IMR-90 (cell line): ENCODE data around the gene KDM6B. TPM values are rescaled to one million over a fixed set of nuclear protein-coding genes. Genes with fewer than 3 reads are reported as not detected.

ENCODE experiments used
- ATAC-seq: fragments of 200-7000 bp; cut with Tn5 transposase; 2 replicates; pipeline ENCODE4 v1.9.1; 2020; ENCODE audit warnings: low read depth, mild to moderate bottlenecking, moderate library complexity
- Bru-seq: library from RNA; stranded (reverse); fragments of 400-500 nt; gene quantifications from one replicate; lab custom pipeline; 2021; lab: Mats Ljungman, UMichigan
- BruChase-seq, 2 experiments: library from RNA; stranded (reverse); fragments of 400-500 nt; gene quantifications; one replicate each; lab custom pipeline; 2021; lab: Mats Ljungman, UMichigan
- BruUV-seq: library from RNA; stranded (reverse); fragments of 400-500 nt; replicated peaks from 2 replicates; lab custom pipeline; 2021; lab: Mats Ljungman, UMichigan
- CTCF ChIA-PET: fragments of 300-600 bp; formaldehyde crosslinking; extraction: SDS; loops from one replicate; lab custom pipeline; 2021; ENCODE audit warnings: antibody characterized with exemption; lab: Yijun Ruan, JAX
- POLR2A ChIA-PET: fragments of 300-600 bp; sonication (Branson Sonifier 250); formaldehyde crosslinking; loops from one replicate; lab custom pipeline; 2022; ENCODE audit warnings: antibody characterized with exemption; ENCODE audit not compliant: unreplicated experiment; lab: Charles Lee
- DNase-seq: peaks from one replicate; pipeline ENCODE4 v3.0.0; 2013
- H2AFZ ChIP-seq: replicated peaks from 2 replicates; pipeline ENCODE3; 2013; ENCODE audit warnings: low read length, mild to moderate bottlenecking; ENCODE audit not compliant: poor library complexity
- H2AK5ac ChIP-seq: 2 replicates; pipeline ENCODE4 v1.6.1; 2013; ENCODE audit warnings: low read depth, low read length, inconsistent platforms
- H2AK9ac ChIP-seq: replicated peaks from 2 replicates; pipeline ENCODE3; 2013; ENCODE audit warnings: mild to moderate bottlenecking, low read depth, low read length, moderate library complexity; ENCODE audit not compliant: poor library complexity
- H2BK120ac ChIP-seq: 2 replicates; pipeline ENCODE4 v1.6.1; 2013; ENCODE audit warnings: low read depth, low read length, inconsistent platforms
- H2BK15ac ChIP-seq: 3 replicates; pipeline ENCODE4 v1.6.1; 2013; ENCODE audit warnings: low read depth, low read length, inconsistent platforms
- H2BK20ac ChIP-seq: 2 replicates; pipeline ENCODE4 v1.6.1; 2013; ENCODE audit warnings: low read depth, mild to moderate bottlenecking, inconsistent platforms, low read length, moderate library complexity
- H2BK5ac ChIP-seq: 2 replicates; pipeline ENCODE4 v1.6.1; 2013; ENCODE audit warnings: mild to moderate bottlenecking, low read depth, low read length, inconsistent platforms; ENCODE audit not compliant: poor library complexity, severe bottlenecking
- H3K14ac ChIP-seq: replicated peaks from 2 replicates; pipeline ENCODE4 v1.6.1; 2013; ENCODE audit warnings: low read depth, low read length, inconsistent platforms
- H3K18ac ChIP-seq: 2 replicates; pipeline ENCODE4 v1.6.1; 2013; ENCODE audit warnings: low read depth, low read length, control low read depth
- H3K23ac ChIP-seq: 2 replicates; pipeline ENCODE4 v1.6.1; 2013; ENCODE audit warnings: low read depth, low read length, inconsistent platforms
- H3K27ac ChIP-seq: 2 replicates; pipeline ENCODE4 v1.5.1; 2013; ENCODE audit warnings: mild to moderate bottlenecking, control low read depth, low read length; ENCODE audit not compliant: insufficient read depth
- H3K27me3 ChIP-seq: 2 replicates; pipeline ENCODE4 v1.6.1; 2013; ENCODE audit warnings: low read length; ENCODE audit not compliant: control insufficient read depth, insufficient read depth
- H3K36me3 ChIP-seq: 2 replicates; pipeline ENCODE4 v1.6.1; 2013; ENCODE audit warnings: low read length, mixed read lengths; ENCODE audit not compliant: control insufficient read depth, insufficient read depth
- H3K4ac ChIP-seq: 2 replicates; pipeline ENCODE4 v1.6.1; 2013; ENCODE audit warnings: low read depth, low read length, inconsistent platforms
- H3K4me1 ChIP-seq: 2 replicates; pipeline ENCODE4 v1.6.1; 2013; ENCODE audit warnings: low read length, mixed read lengths; ENCODE audit not compliant: control insufficient read depth, insufficient read depth
- H3K4me2 ChIP-seq: 2 replicates; pipeline ENCODE4 v1.6.1; 2013; ENCODE audit warnings: low read depth, mild to moderate bottlenecking, control low read depth, low read length, moderate library complexity
- H3K4me3 ChIP-seq: 2 replicates; pipeline ENCODE4 v1.5.1; 2013; ENCODE audit warnings: low read depth, mild to moderate bottlenecking, control low read depth, low read length, moderate library complexity; ENCODE audit not compliant: insufficient read depth
- H3K56ac ChIP-seq: 2 replicates; pipeline ENCODE4 v1.6.1; 2013; ENCODE audit warnings: low read length, inconsistent platforms; ENCODE audit not compliant: insufficient read depth; ENCODE audit errors: extremely low read depth
- H3K79me1 ChIP-seq, 2 experiments: 2 replicates each; pipeline ENCODE4 v1.6.1; 2013; ENCODE audit warnings: low read length in 2 of 2, inconsistent platforms in 1 of 2, low read depth in 1 of 2
- H3K9ac ChIP-seq: 2 replicates; pipeline ENCODE4 v1.6.1; 2013; ENCODE audit warnings: low read depth, low read length, control low read depth
- H3K9me1 ChIP-seq: 2 replicates; pipeline ENCODE4 v1.6.1; 2013; ENCODE audit warnings: low read length, inconsistent platforms; ENCODE audit not compliant: insufficient read depth
- H3K9me3 ChIP-seq: 2 replicates; pipeline ENCODE4 v1.6.1; 2013; ENCODE audit warnings: low read length; ENCODE audit not compliant: control insufficient read depth, insufficient read depth
- H4K20me1 ChIP-seq: 2 replicates; pipeline ENCODE4 v1.6.1; 2013; ENCODE audit warnings: low read length, inconsistent platforms; ENCODE audit not compliant: insufficient read depth
- H4K5ac ChIP-seq: 2 replicates; pipeline ENCODE4 v1.6.1; 2013; ENCODE audit warnings: mild to moderate bottlenecking, low read depth, low read length, control low read depth
- H4K8ac ChIP-seq, 2 experiments: 2 replicates each; pipeline ENCODE4 v1.6.1; 2013; ENCODE audit warnings: low read depth in 2 of 2, low read length in 2 of 2, control low read depth in 1 of 2, inconsistent platforms in 1 of 2
- H4K91ac ChIP-seq: 2 replicates; pipeline ENCODE4 v1.6.1; 2013; ENCODE audit warnings: low read depth, low read length, inconsistent platforms; ENCODE audit not compliant: insufficient read depth
- CEBPB ChIP-seq: IDR thresholded peaks from 2 replicates; pipeline ENCODE4 v1.6.1; 2012; ENCODE audit warnings: low read depth, low read length, improper control_type of control experiment
- CHD1 ChIP-seq: IDR thresholded peaks from 2 replicates; pipeline ENCODE4 v1.6.1; 2012; ENCODE audit warnings: low read depth, low read length, improper control_type of control experiment
- FOS ChIP-seq: fragments of 150-350 bp; IDR thresholded peaks from 2 replicates; pipeline ENCODE4 v1.6.1; 2016; ENCODE audit warnings: low read depth, low read length
- MAFK ChIP-seq: IDR thresholded peaks from 2 replicates; pipeline ENCODE4 v1.6.1; 2012; ENCODE audit warnings: low read depth, low read length, improper control_type of control experiment
- MAZ ChIP-seq: IDR thresholded peaks from 2 replicates; pipeline ENCODE4 v1.6.1; 2012; ENCODE audit warnings: low read depth, mild to moderate bottlenecking, low read length, improper control_type of control experiment, moderate library complexity, borderline replicate concordance
- POLR2A ChIP-seq: IDR thresholded peaks from 2 replicates; pipeline ENCODE4 v1.6.1; 2012; ENCODE audit warnings: mild to moderate bottlenecking, low read depth, low read length
- RCOR1 ChIP-seq: IDR thresholded peaks from 2 replicates; pipeline ENCODE4 v1.6.1; 2012; ENCODE audit warnings: mild to moderate bottlenecking, low read length, improper control_type of control experiment; ENCODE audit not compliant: insufficient replicate concordance
- WGBS, 2 experiments: methylation state at CpG; one replicate each; pipeline versions ENCODE4 v1.1.5 to v1.1.7; 2013; ENCODE audit warnings: missing lambda C conversion rate in 2 of 2; ENCODE audit not compliant: insufficient read length in 1 of 2; ENCODE audit errors: extremely low coverage in 2 of 2; 5-methylcytosine and 5-hydroxymethylcytosine counted together
- dilution Hi-C: fragments of 300-500 bp; cut with HindIII; formaldehyde crosslinking; loops from one replicate; pipeline ENCODE4 v1.14.3; 2018; ENCODE audit warnings: low sequenced_read_pairs; ENCODE audit not compliant: unreplicated experiment
- in situ Hi-C: fragments of 300-500 bp; cut with MboI; formaldehyde crosslinking; loops from 3 replicates; pipeline ENCODE4 v1.14.3; 2019; ENCODE audit warnings: low sequenced_read_pairs, inconsistent platforms, mixed read lengths
- intact Hi-C: fragments of 100-400 bp; cut with micrococcal nuclease; formaldehyde crosslinking; loops from 2 replicates; pipeline ENCODE4 v1.10.0; 2022
- long read RNA-seq: library from polyadenylated mRNA; unstranded; transcript quantifications from one replicate; pipeline ENCODE4 v2.0.0, GENCODE V29; 2021; ENCODE audit not compliant: unreplicated experiment
- polyA plus RNA-seq, 3 experiments: library from polyadenylated mRNA; depleted of rRNA; stranded (reverse); fragments of >200 nt; gene quantifications; 2 replicates each; pipeline ENCODE4 v1.2.3, GENCODE V29; 2012; ENCODE audit warnings: low replicate concordance in 1 of 3
- total RNA-seq: library from RNA; depleted of rRNA; stranded (reverse); fragments of >200 nt; gene quantifications from 2 replicates; pipeline ENCODE4 v1.2.3, GENCODE V29; 2012; rRNA removed
- TF ChIP-seq, protein P1 (sequence below): fragments of 150-350 bp; IDR thresholded peaks from 2 replicates; pipeline ENCODE4 v1.6.1; 2017; ENCODE audit warnings: mild to moderate bottlenecking, antibody characterized with exemption, low read length, low read depth

KDM6B gene, protein sequence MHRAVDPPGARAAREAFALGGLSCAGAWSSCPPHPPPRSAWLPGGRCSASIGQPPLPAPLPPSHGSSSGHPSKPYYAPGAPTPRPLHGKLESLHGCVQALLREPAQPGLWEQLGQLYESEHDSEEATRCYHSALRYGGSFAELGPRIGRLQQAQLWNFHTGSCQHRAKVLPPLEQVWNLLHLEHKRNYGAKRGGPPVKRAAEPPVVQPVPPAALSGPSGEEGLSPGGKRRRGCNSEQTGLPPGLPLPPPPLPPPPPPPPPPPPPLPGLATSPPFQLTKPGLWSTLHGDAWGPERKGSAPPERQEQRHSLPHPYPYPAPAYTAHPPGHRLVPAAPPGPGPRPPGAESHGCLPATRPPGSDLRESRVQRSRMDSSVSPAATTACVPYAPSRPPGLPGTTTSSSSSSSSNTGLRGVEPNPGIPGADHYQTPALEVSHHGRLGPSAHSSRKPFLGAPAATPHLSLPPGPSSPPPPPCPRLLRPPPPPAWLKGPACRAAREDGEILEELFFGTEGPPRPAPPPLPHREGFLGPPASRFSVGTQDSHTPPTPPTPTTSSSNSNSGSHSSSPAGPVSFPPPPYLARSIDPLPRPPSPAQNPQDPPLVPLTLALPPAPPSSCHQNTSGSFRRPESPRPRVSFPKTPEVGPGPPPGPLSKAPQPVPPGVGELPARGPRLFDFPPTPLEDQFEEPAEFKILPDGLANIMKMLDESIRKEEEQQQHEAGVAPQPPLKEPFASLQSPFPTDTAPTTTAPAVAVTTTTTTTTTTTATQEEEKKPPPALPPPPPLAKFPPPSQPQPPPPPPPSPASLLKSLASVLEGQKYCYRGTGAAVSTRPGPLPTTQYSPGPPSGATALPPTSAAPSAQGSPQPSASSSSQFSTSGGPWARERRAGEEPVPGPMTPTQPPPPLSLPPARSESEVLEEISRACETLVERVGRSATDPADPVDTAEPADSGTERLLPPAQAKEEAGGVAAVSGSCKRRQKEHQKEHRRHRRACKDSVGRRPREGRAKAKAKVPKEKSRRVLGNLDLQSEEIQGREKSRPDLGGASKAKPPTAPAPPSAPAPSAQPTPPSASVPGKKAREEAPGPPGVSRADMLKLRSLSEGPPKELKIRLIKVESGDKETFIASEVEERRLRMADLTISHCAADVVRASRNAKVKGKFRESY (N-terminal part only)
- 0.72 and 1.1 TPM in 2 replicates for total RNA-seq
- polyA plus RNA-seq (2012; rRNA removed) = 3.5 and 4.5 TPM in 2 replicates
- polyA plus RNA-seq (2012; cell fraction: cytosol; rRNA removed) = 2.7 and 3.6 TPM in 2 replicates
- 18.3 and 20.0 TPM in 2 replicates for polyA plus RNA-seq (2012; cell fraction: nucleus; rRNA removed; ENCODE audit: low replicate concordance)
- percentile 79 among the genes with signal in this experiment for Bru-seq, nascent RNA
- BruChase-seq, experiment 1, labeled RNA remaining after a 6-hour chase = percentile 84 among the genes with signal in this experiment
- BruChase-seq, experiment 2, labeled RNA remaining after a 2-hour chase = percentile 87 among the genes with signal in this experiment
- long read RNA-seq, partial matches to known transcripts = 5 of 7 reads
- long read RNA-seq, other reads (novel, unspliced or antisense) = 2 of 7 reads

DNA sequence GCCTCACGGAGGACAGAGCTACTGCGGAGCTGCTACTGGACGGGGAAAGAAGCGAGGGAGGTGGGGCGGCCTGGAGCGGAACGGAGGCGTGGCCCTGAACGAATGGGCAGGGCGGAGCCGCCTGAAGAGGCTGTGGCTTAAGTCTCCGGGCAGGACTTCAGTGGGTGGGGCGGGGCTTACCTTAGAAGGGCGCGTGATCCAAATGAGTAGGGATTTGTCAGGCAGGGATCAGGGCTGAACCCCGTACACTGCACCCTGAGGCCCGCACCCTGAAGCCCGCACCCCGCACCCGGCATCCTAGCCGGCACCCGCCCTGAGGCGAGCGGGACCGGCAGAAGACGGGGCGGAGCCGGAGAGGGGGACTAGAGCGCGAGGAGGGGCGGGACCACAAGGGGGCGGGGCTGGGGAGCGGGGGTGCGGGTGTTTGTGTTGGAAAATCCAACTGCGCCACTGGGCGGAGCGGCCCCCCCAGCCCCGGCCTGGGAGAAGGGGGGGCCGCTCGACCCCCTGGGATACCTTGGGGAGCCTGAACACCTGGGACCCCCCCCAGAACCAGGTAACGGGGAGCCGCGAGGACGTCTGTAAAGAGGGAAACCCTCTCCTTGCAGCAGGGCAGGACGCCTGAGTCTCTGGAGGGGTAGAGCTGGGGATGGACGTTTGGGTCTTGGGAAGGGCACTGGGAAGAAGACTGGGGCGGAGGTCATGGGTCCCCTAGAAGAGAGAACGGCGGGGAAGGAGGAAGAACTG is at the start of gene KDM6B:
Gene KDM6B (plus strand): TSS at position 423 of the 747 bp plus-strand sequence. CDS start 11,338 bp downstream, outside the sequence.
- intact Hi-C loops = no loop called here
- no peak for TF ChIP-seq FOS
- no peak for TF ChIP-seq MAFK
- TF ChIP-seq MAZ = peak; percentile 20
- TF ChIP-seq CEBPB = no peak
- TF ChIP-seq RCOR1 = no peak
- TF ChIP-seq, protein P1, sequence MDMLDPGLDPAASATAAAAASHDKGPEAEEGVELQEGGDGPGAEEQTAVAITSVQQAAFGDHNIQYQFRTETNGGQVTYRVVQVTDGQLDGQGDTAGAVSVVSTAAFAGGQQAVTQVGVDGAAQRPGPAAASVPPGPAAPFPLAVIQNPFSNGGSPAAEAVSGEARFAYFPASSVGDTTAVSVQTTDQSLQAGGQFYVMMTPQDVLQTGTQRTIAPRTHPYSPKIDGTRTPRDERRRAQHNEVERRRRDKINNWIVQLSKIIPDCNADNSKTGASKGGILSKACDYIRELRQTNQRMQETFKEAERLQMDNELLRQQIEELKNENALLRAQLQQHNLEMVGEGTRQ = peak; percentile 50
- TF ChIP-seq POLR2A = no peak
- no peak for TF ChIP-seq CHD1
- CTCF ChIA-PET = interaction anchor here (0.7 to 1.6 kb wide), 3 partner anchors 9 to 26 kb away, joined by 3 read pairs; partner anchors contain the start of gene NAA38
- Histone ChIP-seq H3K9me3 (no peaks in the 10 kb centered on the region), H4K5ac (no peak within 1 kb of the TSS; the same call in 1 of the 2 replicates), H2AK5ac (peak within 1 kb of the TSS; percentile 81), H3K14ac (no peak within 1 kb of the TSS; the same call in none of the 2 replicates), H2AFZ (peak within 1 kb of the TSS; percentile 98), H3K4ac (peak within 1 kb of the TSS; percentile 64; the same call in 1 of the 2 replicates), H3K36me3 (no peaks in the 10 kb centered on the region), H2BK20ac (no peak within 1 kb of the TSS), H3K4me2 (peak within 1 kb of the TSS; percentile 91), H2BK5ac (peak within 1 kb of the TSS; percentile 81), H3K18ac (no peak within 1 kb of the TSS), H3K27ac (peak within 1 kb of the TSS; percentile 73), H2BK120ac (no peak within 1 kb of the TSS), H4K8ac (peak within 1 kb of the TSS; percentile 33 to 77; a peak in 2 of 4 replicates), H2AK9ac (peak within 1 kb of the TSS; percentile 91), H3K9ac (peak within 1 kb of the TSS; percentile 53), H3K79me1 (peaks cover 0 to 29% of the 10 kb centered on the region in 2 experiments; a peak in 2 of 4 replicates), H2BK15ac (no peak within 1 kb of the TSS), H3K4me1 (peaks cover 9% of the 10 kb centered on the region), H4K20me1 (peaks cover 11% of the 10 kb centered on the region), H3K56ac (0 out of 2 replicates have a peak within 1 kb of the TSS, but pooled peaks have one; percentile 13), H3K27me3 (peaks cover 6% of the 10 kb centered on the region), H3K23ac (peak within 1 kb of the TSS; percentile 23; the same call in 1 of the 2 replicates), H3K4me3 (peak within 1 kb of the TSS; percentile 58), H4K91ac (peak within 1 kb of the TSS; percentile 62; the same call in 1 of the 2 replicates), H3K9me1 (peaks cover 4% of the 10 kb centered on the region; the same call in 1 of the 2 replicates)
- no TSS peak for BruUV-seq
- dilution Hi-C loops = no loop called here
- DNase-seq (peak; percentile 85), ATAC-seq (peak; percentile 71)
- POLR2A ChIA-PET = no interaction called here
- in situ Hi-C loops = no loop called here
- WGBS, 2 experiments = 0% methylated on average over 1 of the region's 49 CpGs; no CpG with 5 or more reads in 1 of the 2 experiments
